Astrocyte (in vitro differentiated cells and primary cell): ENCODE measurements around the gene GPX3.

Source experiments
- EZH2 ChIP-seq: IDR thresholded peaks from 2 replicates; pipeline ENCODE4 v1.6.1; 2012; ENCODE audit warnings: mild to moderate bottlenecking, low read length, inconsistent platforms; ENCODE audit not compliant: insufficient read depth
- TF ChIP-seq, protein P1 (sequence below): IDR thresholded peaks from 2 replicates; pipeline ENCODE4 v1.5.1; 2011; ENCODE audit warnings: low read depth, mild to moderate bottlenecking, inconsistent platforms, low read length, moderate library complexity; ENCODE audit not compliant: insufficient read depth

DNA sequence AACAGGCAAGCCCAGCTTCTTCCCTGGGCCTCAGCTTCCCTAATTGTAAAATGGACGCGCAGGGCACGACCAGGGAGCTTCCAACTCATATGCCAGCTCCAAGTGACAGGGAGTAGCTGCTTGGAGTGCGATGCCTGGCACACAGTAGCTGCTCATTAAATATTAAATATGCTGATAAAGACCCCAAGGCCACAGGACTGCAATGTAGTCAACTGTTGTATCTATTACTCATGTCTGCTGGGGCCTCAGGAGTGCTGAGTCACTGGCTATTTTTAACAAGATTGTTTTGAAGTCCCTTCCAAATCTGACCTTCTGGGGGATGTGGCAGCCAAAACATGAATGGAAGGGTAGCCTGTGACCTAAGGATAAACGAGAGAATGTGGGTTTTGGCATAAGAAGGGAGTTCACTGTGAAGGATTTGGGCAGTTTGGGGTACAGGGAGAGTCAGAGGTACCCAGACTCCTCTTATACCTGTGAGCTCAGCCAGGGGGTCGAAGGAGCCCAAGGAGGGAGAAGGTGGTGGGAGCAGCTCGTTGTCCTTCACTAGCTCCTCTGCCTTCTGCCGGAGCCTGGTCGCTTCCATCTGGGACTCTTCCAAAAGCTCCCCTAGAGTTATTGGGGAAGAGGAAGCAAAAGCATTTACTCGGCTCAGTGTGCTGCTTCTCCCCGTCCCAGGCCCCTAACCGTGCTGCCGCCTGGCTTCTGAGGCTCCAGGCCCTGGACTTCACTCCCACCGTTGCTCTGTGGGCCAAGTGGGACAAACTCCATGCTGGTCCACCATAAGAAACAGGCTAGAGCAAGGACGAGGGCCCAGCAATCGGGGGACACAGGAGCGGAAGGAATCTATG is 43.0 kb downstream of the GPX3 start:
- TF ChIP-seq, protein P1, sequence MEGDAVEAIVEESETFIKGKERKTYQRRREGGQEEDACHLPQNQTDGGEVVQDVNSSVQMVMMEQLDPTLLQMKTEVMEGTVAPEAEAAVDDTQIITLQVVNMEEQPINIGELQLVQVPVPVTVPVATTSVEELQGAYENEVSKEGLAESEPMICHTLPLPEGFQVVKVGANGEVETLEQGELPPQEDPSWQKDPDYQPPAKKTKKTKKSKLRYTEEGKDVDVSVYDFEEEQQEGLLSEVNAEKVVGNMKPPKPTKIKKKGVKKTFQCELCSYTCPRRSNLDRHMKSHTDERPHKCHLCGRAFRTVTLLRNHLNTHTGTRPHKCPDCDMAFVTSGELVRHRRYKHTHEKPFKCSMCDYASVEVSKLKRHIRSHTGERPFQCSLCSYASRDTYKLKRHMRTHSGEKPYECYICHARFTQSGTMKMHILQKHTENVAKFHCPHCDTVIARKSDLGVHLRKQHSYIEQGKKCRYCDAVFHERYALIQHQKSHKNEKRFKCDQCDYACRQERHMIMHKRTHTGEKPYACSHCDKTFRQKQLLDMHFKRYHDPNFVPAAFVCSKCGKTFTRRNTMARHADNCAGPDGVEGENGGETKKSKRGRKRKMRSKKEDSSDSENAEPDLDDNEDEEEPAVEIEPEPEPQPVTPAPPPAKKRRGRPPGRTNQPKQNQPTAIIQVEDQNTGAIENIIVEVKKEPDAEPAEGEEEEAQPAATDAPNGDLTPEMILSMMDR = no peak
- no peak for TF ChIP-seq EZH2
